SK-N-MC (cell line): ENCODE data around the gene ARRDC2.
A peak's percentile ranks its signal among the peaks of the same experiment; 100 is the strongest.
"Not testable (repeated sequence)": the region's sequence is repeated elsewhere in the genome, so short reads cannot be mapped to it uniquely, and the experiment has no call there.

ENCODE experiments used
- DNase-seq: peaks from one replicate; pipeline ENCODE4 v3.0.0-alpha.2; 2011; ENCODE audit warnings: low read depth, low spot score
- H3K27ac ChIP-seq: fragments of 200-600 bp; sonication (generic); 2 replicates; pipeline ENCODE4 v1.5.1; 2016; ENCODE audit warnings: mixed run types
- H3K36me3 ChIP-seq: fragments of 200-600 bp; sonication (generic); 2 replicates; pipeline ENCODE4 v1.6.1; 2017; ENCODE audit warnings: antibody characterized with exemption, low read length, mixed read lengths; ENCODE audit not compliant: insufficient read depth
- H3K4me3 ChIP-seq: fragments of 200-600 bp; sonication (generic); 2 replicates; pipeline ENCODE4 v1.5.1; 2016
- H3K9ac ChIP-seq: fragments of 200-600 bp; sonication (generic); 2 replicates; pipeline ENCODE4 v1.8.0; 2017; ENCODE audit warnings: mixed run types, mixed read lengths; ENCODE audit not compliant: insufficient read length
- H3K9me3 ChIP-seq: fragments of 200-600 bp; sonication (generic); 2 replicates; pipeline ENCODE4 v1.6.1; 2017; ENCODE audit warnings: low read depth, mild to moderate bottlenecking, antibody characterized with exemption, low read length, moderate library complexity, mixed read lengths
- EZH2 ChIP-seq: fragments of 200-600 bp; sonication (generic); IDR thresholded peaks from one replicate; pipeline ENCODE4 v1.6.1; 2017; ENCODE audit warnings: antibody characterized with exemption
- FOXP2 ChIP-seq: optimal IDR thresholded peaks from 2 replicates; pipeline ENCODE3; 2011; ENCODE audit warnings: mild to moderate bottlenecking, moderate library complexity; ENCODE audit not compliant: insufficient read depth; ENCODE audit errors: extremely low read length, control extremely low read depth
- POLR2AphosphoS5 ChIP-seq: IDR thresholded peaks from 2 replicates; pipeline ENCODE4 v1.6.1; 2012; ENCODE audit warnings: mild to moderate bottlenecking, low read depth, low read length, borderline replicate concordance

Gene ARRDC2

GRCh38 chr19:18020212-18021085, 12.5 kb downstream of the ARRDC2 start:
- TF ChIP-seq POLR2AphosphoS5, result no peak
- TF ChIP-seq EZH2, result no peak
- TF ChIP-seq FOXP2, result no peak
- Histone ChIP-seq H3K27ac (no peak overlapping the region), H3K9ac (no peak overlapping the region), H3K4me3 (no peak overlapping the region), H3K9me3 (no peaks in the 10 kb centered on the region), H3K36me3 (no peaks in the 10 kb centered on the region)
- no peak for DNase-seq

DNA sequence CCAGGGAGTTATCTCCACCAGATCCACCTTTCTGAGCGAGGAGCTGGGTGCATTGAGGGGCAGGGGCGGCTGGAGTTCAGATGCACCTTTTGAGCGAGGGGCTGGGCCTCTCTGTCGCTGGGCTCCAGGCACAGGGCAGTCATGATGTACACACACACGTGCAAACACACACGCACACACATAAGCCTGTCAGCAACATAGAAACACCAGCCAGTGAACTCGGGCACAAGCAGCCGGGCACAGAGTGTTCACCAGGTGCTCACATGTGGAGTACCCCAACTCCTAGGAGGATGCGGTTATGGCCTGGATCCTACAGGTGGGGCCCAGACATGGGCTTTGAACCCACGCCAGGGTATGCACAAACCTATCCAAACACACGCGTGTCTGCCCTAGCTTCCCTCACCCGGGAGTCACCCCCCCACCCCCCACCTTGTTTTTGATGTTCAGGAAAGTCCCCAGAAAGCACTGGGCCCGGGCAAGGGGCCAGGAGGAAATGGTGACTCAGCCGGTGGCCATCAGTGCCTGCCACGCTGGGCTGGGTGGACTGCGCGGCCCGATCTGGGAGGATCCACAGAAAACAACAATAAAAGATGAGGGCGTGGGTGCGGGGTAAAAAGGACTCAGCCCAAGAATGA, 13.3 kb downstream of the ARRDC2 start:
- TF ChIP-seq EZH2 (no peak), POLR2AphosphoS5 (no peak), FOXP2 (no peak)
- no peak overlapping the region for H3K4me3 ChIP-seq
- H3K36me3 ChIP-seq, result no peaks in the 10 kb centered on the region
- DNase-seq, result no peak
- H3K27ac ChIP-seq, result 0 out of 2 replicates have a peak overlapping the region, but pooled peaks have one; percentile 12
- no peaks in the 10 kb centered on the region for H3K9me3 ChIP-seq
- H3K9ac ChIP-seq, result no peak overlapping the region

GRCh38 chr19:18023622-18024251, 15.8 kb downstream of the ARRDC2 start:
- Histone ChIP-seq H3K4me3 (peak overlapping the region; percentile 46), H3K9ac (peak overlapping the region; percentile 48), H3K9me3 (no peaks in the 10 kb centered on the region), H3K27ac (peak overlapping the region; percentile 60), H3K36me3 (no peaks in the 10 kb centered on the region)
- TF ChIP-seq EZH2 (no peak), POLR2AphosphoS5 (0 out of 2 replicates have a peak, but pooled peaks have one; percentile 58), FOXP2 (peak; percentile 95)
- DNase-seq, result peak; percentile 75

- H3K9ac ChIP-seq, result no peak overlapping the region
- H3K27ac ChIP-seq, result no peak overlapping the region
- H3K36me3 ChIP-seq, result no peaks in the 10 kb centered on the region
- TF ChIP-seq POLR2AphosphoS5 (no peak), FOXP2 (no peak), EZH2 (no peak)
- no peaks in the 10 kb centered on the region for H3K9me3 ChIP-seq
- no peak for DNase-seq
- no peak overlapping the region for H3K4me3 ChIP-seq
These were observed 19.2 kb downstream of the ARRDC2 start for GRCh38 chr19:18027151-18027550.

DNA sequence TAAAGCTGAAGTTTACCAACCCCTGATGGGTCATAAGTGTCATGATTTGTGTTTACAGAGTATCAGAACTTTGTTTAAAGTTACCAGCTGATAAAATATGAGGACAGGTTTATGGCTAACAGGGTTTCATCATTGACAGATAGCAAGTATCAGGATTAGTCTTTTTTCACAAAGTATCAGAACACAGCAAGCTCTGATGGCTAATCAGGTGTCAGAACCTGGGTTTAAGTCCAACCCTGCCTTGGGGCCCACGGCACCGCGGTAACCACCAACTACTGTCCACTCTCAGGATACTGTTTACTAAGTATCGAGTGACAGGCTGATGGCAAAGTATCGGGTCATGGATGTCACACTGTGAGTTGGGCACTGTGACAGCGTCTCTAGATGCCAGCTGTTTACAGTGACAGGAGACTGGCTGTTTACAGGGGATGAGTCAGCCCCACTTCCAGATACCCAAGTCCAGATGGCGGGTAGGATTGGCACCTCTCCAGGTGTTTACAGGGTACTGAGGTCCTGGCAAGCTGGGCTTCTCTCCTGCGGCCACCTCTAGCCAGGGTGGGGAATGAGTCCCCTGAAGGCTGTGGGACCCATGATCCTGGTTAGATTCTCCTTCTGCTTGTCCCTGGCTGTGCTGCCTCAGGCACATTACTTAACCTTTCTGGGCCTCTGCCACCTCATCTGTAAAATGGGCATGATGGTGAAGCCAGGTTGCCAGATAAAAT, 21.8 kb downstream of the ARRDC2 start:
- H3K9me3 ChIP-seq, result no peaks in the 10 kb centered on the region
- TF ChIP-seq POLR2AphosphoS5 (no peak), EZH2 (no peak), FOXP2 (no peak)
- no peaks in the 10 kb centered on the region for H3K36me3 ChIP-seq
- no peak for DNase-seq
- H3K9ac ChIP-seq, result no peak overlapping the region
- H3K27ac ChIP-seq, result no peak overlapping the region
- no peak overlapping the region for H3K4me3 ChIP-seq

- not testable (repeated sequence) for H3K27ac ChIP-seq, DNase-seq, H3K36me3 ChIP-seq, H3K9ac ChIP-seq, H3K9me3 ChIP-seq, H3K4me3 ChIP-seq
These were observed 23.4 kb downstream of the ARRDC2 start for GRCh38 chr19:18031401-18031800.

- not testable (repeated sequence) for H3K9me3 ChIP-seq, H3K27ac ChIP-seq, H3K36me3 ChIP-seq, H3K4me3 ChIP-seq, DNase-seq, H3K9ac ChIP-seq
These were observed 24.1 kb downstream of the ARRDC2 start for GRCh38 chr19:18032102-18032501.

- Histone ChIP-seq H3K9ac (no peak overlapping the region), H3K4me3 (no peak overlapping the region), H3K27ac (no peak overlapping the region), H3K36me3 (no peaks in the 10 kb centered on the region), H3K9me3 (no peaks in the 10 kb centered on the region)
- no peak for TF ChIP-seq POLR2AphosphoS5
- TF ChIP-seq FOXP2, result no peak
- no peak for TF ChIP-seq EZH2
- DNase-seq, result no peak
These were observed 33.1 kb downstream of the ARRDC2 start for GRCh38 chr19:18041054-18041453.
